GM19043 (cell line): Measurements from ENCODE around the gene SUMO4.
"Not testable (repeated sequence)": the region's sequence is repeated elsewhere in the genome, so short reads cannot be mapped to it uniquely, and the experiment has no call there.

Experiments
- ATAC-seq: cut with Tn5 transposase; IDR thresholded peaks from one replicate; pipeline ENCODE4 v1.9.1; 2021; ENCODE audit warnings: low read depth; ENCODE audit not compliant: unreplicated experiment

The SUMO4 gene

DNA sequence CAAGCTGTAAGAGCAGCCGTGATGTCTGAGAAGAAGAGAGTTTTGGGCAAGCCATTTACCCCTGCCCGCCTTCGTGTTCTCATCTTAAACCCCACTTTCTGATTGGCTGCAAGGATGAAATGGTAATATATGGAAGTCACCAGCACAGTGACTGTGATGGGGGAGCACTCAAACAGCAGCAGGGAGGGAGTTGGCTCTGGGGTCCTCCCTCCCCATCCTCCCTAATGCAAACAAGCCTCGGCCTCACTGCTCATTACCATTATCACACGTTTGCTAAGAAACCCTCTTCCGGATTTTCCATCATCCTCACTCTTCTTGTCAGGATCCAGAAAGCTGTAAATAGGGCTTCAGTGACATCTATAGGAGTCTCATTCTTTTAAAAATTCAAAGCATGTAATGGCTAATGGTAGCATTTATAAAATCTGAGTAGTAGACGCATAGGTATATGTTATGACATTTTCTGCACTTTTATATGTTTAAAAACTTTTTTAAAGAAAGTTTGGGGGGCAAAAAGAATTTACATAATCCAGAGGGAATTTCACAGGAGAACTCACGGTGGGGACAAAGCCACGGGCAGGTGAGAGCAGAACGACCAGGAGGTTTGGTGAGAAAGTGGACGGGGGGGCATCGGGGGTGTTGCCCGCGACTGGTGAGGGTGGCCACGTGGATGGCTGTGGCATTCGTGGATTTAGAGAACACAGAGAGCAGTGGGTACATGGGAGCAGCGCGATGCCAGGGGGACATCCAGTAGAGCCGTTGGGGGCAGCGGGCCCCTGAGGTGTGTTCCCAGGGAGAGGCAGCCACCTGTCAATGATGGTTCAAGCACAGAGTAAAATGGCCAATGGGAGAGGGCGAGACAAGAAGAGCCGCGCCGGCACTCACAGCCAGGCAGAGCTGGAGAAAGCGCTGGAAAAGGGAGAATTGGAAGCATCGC, 29.6 kb downstream of the SUMO4 start:
- no peak for ATAC-seq

- peak; percentile 84 for ATAC-seq
Observed at GRCh38 chr6:149431905-149432775, 32.1 kb downstream of the SUMO4 start.

DNA sequence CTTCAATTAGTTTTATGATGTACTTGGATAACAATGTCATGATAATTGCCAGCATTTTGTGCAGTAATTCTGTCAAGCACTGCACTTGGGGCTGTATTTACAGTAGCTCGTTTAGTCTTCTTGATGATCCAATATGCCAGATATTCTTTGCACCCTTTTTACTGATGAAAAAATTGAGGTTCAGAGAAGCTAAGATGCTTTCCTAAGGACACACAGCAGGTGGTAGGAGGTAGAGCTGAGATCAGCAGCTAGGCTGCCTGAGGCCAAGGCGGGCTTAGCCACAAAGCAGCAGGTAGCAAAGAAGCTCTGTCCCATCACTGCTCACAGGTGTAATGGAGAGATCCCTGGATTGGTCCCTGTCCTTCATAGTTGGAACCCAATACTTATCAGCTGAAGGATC, 33.3 kb downstream of the SUMO4 start:
- no peak for ATAC-seq

DNA sequence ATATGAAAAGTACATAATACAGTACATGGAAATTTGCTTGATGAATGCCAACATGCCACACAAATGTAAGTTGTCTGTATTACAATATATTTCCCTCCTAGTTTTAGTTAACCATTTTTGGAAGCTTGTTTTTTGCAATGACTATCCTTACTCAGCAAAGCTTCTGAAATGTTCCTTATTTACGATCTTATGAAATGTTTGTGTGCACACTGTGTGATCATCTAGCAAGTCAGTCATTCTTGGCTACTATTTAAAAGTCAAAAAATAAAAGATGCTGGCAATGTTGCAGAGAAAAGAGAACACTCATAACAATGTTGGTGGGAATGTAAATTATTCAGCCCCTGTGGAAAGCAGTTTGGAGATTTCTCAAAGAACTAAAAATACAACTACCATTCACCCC, 33.8 kb downstream of the SUMO4 start:
- ATAC-seq: no peak

GRCh38 chr6:149435919-149436586, 36.0 kb downstream of the SUMO4 start:
- no peak for ATAC-seq

DNA sequence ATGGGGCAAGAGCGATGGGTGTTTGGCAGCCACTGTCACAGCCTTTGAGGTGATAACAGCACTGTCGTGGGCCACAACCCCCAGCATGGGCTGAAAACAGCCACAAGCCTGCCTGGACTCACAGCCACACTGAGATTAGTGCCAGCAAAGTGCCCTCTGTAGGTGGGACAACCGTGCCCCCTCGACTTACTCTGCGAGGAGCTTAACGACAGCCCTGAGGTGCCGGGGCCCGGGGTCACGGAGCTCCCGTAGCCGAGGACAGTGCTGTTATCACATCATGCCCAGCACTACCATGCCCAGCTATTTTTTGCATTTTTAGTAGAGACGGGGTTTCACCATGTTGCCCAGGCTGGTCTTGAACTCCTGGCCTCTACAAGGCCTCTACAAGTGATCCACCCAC, 36.6 kb downstream of the SUMO4 start:
- ATAC-seq: no peak

GRCh38 chr6:149437212-149437611, 37.1 kb downstream of the SUMO4 start:
- ATAC-seq: no peak

GRCh38 chr6:149438855-149439254, 38.8 kb downstream of the SUMO4 start:
- ATAC-seq: peak; percentile 66

DNA sequence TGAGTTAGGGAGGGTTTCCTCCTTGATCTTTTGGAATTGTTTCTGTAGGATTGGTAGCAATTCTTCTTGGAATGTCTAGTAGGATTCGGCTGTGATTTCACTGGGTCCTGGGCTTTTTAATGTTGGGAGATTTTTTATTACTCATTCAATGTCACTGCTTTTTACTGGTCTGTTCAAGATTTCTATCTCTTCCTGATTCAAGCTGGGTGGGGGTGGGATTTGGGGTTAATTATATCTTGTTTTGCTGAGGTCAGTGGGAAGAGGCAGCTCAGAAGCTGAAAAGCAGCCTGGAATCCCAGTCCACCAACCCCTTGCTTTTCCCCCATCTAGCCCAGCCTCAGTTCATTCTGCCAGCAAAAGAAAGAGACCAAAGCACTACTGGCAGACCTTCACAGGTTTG, 39.6 kb downstream of the SUMO4 start:
- ATAC-seq: no peak

DNA sequence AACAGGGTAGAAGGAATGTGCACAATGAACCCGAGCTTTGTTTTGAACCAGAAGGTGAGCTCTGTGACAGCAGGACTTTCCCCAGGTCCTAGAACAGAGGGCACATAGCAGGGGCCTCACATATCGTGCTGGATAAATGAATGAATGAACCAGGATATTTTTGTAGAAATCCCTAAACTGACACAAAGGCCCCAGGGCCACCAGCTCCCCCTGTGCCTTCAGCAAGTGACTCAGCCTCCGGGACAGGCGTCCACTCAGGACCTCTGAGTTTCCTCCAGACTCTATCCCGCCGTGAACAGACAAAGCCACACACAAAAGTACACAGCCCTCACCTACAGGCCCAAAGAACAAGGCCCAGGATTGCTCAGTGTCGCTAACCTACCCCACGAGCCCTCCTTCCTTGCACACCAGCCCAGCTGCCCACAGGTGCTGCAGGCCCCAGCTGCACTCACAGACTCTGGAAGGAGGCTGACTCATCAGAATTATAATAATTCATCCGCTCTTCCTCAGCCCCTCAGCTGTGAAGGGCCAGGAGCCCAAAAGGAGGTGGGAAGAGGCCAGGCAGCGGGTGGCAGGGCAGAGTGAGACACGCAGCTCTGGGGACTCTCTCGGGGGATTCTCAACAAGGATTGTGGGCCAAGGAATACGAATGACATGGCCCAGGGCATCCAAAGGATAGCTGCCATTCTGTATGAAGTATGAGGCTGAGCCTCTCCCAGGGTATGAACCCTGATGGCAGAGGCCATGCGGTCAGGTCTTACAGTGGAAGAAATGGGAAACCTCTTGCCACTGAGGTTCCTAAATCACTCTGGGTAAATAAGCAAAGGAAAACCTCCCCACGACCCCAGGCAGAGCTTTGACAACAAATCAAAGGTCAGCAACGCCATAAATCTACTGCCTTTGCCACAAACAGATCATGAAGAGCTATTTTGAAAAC, 40.9 kb downstream of the SUMO4 start:
- ATAC-seq: no peak

GRCh38 chr6:149441740-149442139, 41.7 kb downstream of the SUMO4 start:
- ATAC-seq: no peak

GRCh38 chr6:149443411-149444181, 43.5 kb downstream of the SUMO4 start:
- no peak for ATAC-seq

- ATAC-seq: not testable (repeated sequence)
Observed at GRCh38 chr6:149444360-149445094, 44.5 kb downstream of the SUMO4 start.

- no peak for ATAC-seq
Observed at GRCh38 chr6:149445095-149445466, 45.0 kb downstream of the SUMO4 start.

GRCh38 chr6:149445573-149445972, 45.5 kb downstream of the SUMO4 start:
- ATAC-seq: no peak

DNA sequence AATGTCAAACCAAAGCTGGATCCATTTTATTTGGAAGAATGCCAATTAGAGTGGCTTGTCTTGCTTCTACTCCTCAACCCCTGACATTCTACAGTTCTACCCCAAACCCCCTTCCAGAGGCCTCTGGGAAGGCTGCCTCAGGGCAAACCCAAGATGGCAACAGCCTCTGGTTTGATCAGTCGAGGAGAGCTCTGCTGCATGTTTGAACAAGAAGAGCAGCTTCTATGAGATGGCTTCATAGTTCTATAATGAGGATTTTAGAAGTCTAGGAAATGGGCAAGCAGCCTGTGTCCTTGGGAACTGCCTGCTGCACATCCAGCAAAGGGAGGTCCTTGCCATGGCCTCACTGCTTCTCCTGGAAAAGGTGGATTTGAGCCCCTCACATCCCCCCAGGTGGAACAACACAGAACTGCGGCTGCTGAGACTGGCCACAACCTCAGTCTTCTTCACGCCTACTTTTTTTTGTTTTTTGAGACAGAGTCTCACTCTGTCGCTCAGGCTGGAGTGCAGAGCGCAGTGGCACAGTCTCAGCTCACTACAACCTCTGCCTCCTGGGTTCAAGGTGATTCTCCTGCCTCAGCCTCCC, 46.8 kb downstream of the SUMO4 start:
- no peak for ATAC-seq

DNA sequence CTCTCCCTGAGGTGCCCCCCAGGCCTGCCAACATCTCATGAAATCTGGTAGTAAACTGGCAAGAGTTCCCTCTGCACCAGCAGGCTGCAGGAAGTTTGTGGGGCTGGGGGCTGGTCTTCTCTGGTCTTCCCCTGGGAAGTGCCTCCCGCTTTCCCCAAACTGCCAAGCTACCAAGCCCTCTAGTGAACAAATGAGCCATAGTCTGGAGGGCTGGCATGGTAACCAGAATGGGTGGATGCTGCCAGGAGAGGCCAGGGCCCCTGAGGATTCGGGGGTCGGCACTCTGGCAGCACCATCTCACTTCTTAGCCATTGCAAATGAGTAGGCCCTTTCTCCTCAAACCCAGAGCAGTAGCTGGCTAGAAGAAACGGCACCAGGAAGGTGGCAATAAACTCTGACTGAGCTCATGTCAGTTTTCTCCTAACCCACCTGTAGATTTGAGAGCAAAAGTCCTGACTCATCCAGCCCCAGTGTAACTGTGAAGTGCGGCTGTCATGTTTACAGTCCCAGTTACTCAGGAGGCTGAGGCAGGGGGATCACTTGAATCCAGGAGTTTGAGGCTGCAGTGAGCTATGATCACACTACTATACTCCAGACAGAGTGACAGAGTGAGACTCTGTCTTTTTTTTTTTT, 48.9 kb downstream of the SUMO4 start:
- no peak for ATAC-seq
